Panc1 (cell line): ENCODE results near the gene DOCK11. TPM values are rescaled to one million over a fixed set of nuclear protein-coding genes. Genes with fewer than 3 reads are reported as not detected.
"Not testable (repeated sequence)": the region's sequence is repeated elsewhere in the genome, so short reads cannot be mapped to it uniquely, and the experiment has no call there.

Source experiments
- ATAC-seq: fragments of 200-7000 bp; cut with Tn5 transposase; 2 replicates; pipeline ENCODE4 v1.9.1; 2020; ENCODE audit warnings: mild to moderate bottlenecking, moderate library complexity
- BruUV-seq: library from RNA; stranded (reverse); fragments of 400-500 nt; replicated peaks from 2 replicates; lab custom pipeline; 2021; lab: Mats Ljungman, UMichigan
- CTCF ChIA-PET: fragments of 300-600 bp; sonication (Branson Sonifier 250); formaldehyde crosslinking; loops from one replicate; lab custom pipeline; 2022; ENCODE audit warnings: antibody characterized with exemption; lab: Charles Lee
- POLR2A ChIA-PET: fragments of 300-600 bp; sonication (Branson Sonifier 250); formaldehyde crosslinking; loops from one replicate; lab custom pipeline; 2022; ENCODE audit warnings: antibody characterized with exemption; lab: Charles Lee
- DNase-seq: peaks from one replicate; pipeline ENCODE4 v3.0.0-alpha.2; 2010; ENCODE audit warnings: low read depth, low spot score
- H3K27ac ChIP-seq: 2 replicates; pipeline ENCODE4 v1.5.1; 2011; ENCODE audit warnings: mild to moderate bottlenecking, low read length, inconsistent platforms
- H3K27me3 ChIP-seq: fragments of 200-500 bp; sonication (Bioruptor generic); 2 replicates; pipeline ENCODE4 v1.6.0; 2014; ENCODE audit warnings: low read length, inconsistent platforms; ENCODE audit not compliant: control insufficient read depth, insufficient read depth
- H3K36me3 ChIP-seq: fragments of 200-500 bp; sonication (Bioruptor generic); 2 replicates; pipeline ENCODE4 v1.5.1; 2014; ENCODE audit warnings: inconsistent platforms, mild to moderate bottlenecking, low read length, moderate library complexity; ENCODE audit not compliant: control insufficient read depth, insufficient read depth
- H3K4me1 ChIP-seq: 2 replicates; pipeline ENCODE4 v1.5.1; 2011; ENCODE audit warnings: inconsistent platforms, mild to moderate bottlenecking, low read length, moderate library complexity; ENCODE audit not compliant: control insufficient read depth, insufficient read depth
- H3K4me3 ChIP-seq, 2 experiments: 2 replicates each; pipeline ENCODE4 v1.5.1; 2011 to 2012; ENCODE audit warnings: low read depth in 2 of 2, low read length in 2 of 2, mild to moderate bottlenecking in 2 of 2, inconsistent platforms in 1 of 2, moderate library complexity in 1 of 2
- H3K9me3 ChIP-seq: fragments of 200-500 bp; sonication (Bioruptor generic); 2 replicates; pipeline ENCODE4 v1.5.1; 2014; ENCODE audit warnings: low read depth, mild to moderate bottlenecking, inconsistent platforms, low read length, moderate library complexity; ENCODE audit not compliant: control insufficient read depth, insufficient read depth
- CTCF ChIP-seq: fragments of 450-650 bp; IDR thresholded peaks from 2 replicates; pipeline ENCODE4 v1.5.1; 2017; ENCODE audit warnings: mild to moderate bottlenecking
- POLR2AphosphoS5 ChIP-seq: IDR thresholded peaks from 2 replicates; pipeline ENCODE4 v1.6.1; 2012; ENCODE audit warnings: mild to moderate bottlenecking, low read depth, low read length, moderate library complexity
- REST ChIP-seq, 2 experiments: IDR thresholded peaks; 2 replicates each; pipeline ENCODE4 v1.6.1; 2011 to 2012; ENCODE audit warnings: low read depth in 2 of 2, control low read depth in 1 of 2, low read length in 1 of 2, mild to moderate bottlenecking in 1 of 2, moderate library complexity in 1 of 2; ENCODE audit not compliant: insufficient read depth in 1 of 2
- SIN3A ChIP-seq: IDR thresholded peaks from 2 replicates; pipeline ENCODE4 v1.6.1; 2012; ENCODE audit warnings: low read depth, mild to moderate bottlenecking, low read length, moderate library complexity, borderline replicate concordance; ENCODE audit not compliant: insufficient read depth
- TCF7L2 ChIP-seq: IDR thresholded peaks from 2 replicates; pipeline ENCODE4 v1.6.1; 2011; ENCODE audit warnings: mild to moderate bottlenecking, low read depth, low read length, inconsistent platforms
- in situ Hi-C: cut with HindIII; loops from 2 replicates; pipeline ENCODE4 v1.10.0; 2016; ENCODE audit warnings: low sequenced_read_pairs, low pct_unique_long_range_greater_than_20kb
- intact Hi-C: fragments of 100-400 bp; cut with micrococcal nuclease; formaldehyde crosslinking; loops from one replicate; pipeline ENCODE4 v1.10.0; 2022; ENCODE audit not compliant: unreplicated experiment
- total RNA-seq: library from RNA; stranded (reverse); gene quantifications from one replicate; pipeline ENCODE4 v1.2.1, GENCODE V29; 2021; ENCODE audit not compliant: unreplicated experiment

DOCK11 gene
- total RNA-seq, 1 experiment from 2014 or later: 2.0 TPM

- Histone ChIP-seq H3K4me1 (no peaks in the 10 kb centered on the region), H3K9me3 (no peaks in the 10 kb centered on the region), H3K27me3 (no peaks in the 10 kb centered on the region), H3K36me3 (no peaks in the 10 kb centered on the region), H3K27ac (no peak overlapping the region), H3K4me3 (no peak overlapping the region)
- BruUV-seq: no TSS peak
- TF ChIP-seq CTCF (no peak), REST (IDR thresholded peaks at IDR 0.05; ENCODE audit: insufficient read depth in 1 of 2, low read depth in 2 of 2, low read length in 1 of 2) (no peak)
- intact Hi-C loops: no loop called here
- in situ Hi-C loops: no loop called here
- no peak for DNase-seq
- ChIA-PET CTCF (interaction anchor here (0.6 to 0.8 kb wide), 2 partner anchors 64 to 74 kb away, joined by 5 to 10 read pairs; no protein-coding TSS in a partner anchor), POLR2A (no interaction called here)
- no peak for ATAC-seq
Measured at GRCh38 chrX:118464501-118464900, 31.1 kb upstream of the DOCK11 start.

GRCh38 chrX:118468122-118468521, 27.5 kb upstream of the DOCK11 start:
- ChIA-PET CTCF (no interaction called here), POLR2A (no interaction called here)
- DNase-seq: no peak
- Histone ChIP-seq H3K9me3 (no peaks in the 10 kb centered on the region), H3K36me3 (no peaks in the 10 kb centered on the region), H3K27me3 (no peaks in the 10 kb centered on the region), H3K4me1 (no peaks in the 10 kb centered on the region), H3K4me3 (no peak overlapping the region), H3K27ac (no peak overlapping the region)
- intact Hi-C loops (no loop called here), in situ Hi-C loops (no loop called here)
- BruUV-seq: no TSS peak
- TF ChIP-seq POLR2AphosphoS5: no peak
- no peak for TF ChIP-seq TCF7L2
- no peak for TF ChIP-seq SIN3A
- TF ChIP-seq REST (IDR thresholded peaks at IDR 0.05; ENCODE audit: insufficient read depth in 1 of 2, low read depth in 2 of 2, low read length in 1 of 2): no peak
- TF ChIP-seq CTCF: no peak
- no peak for ATAC-seq

GRCh38 chrX:118470721-118471347, 24.8 kb upstream of the DOCK11 start:
- ATAC-seq, H3K9me3 ChIP-seq, DNase-seq, H3K4me1 ChIP-seq, H3K27me3 ChIP-seq, H3K36me3 ChIP-seq, H3K4me3 ChIP-seq, H3K27ac ChIP-seq, intact Hi-C loops, POLR2A ChIA-PET, in situ Hi-C loops, CTCF ChIA-PET, BruUV-seq: not testable (repeated sequence)
